Measurements from ENCODE around the gene TTC3. TPM values are rescaled to one million over a fixed set of nuclear protein-coding genes. Genes with fewer than 3 reads are reported as not detected.
A peak's percentile ranks its signal among the peaks of the same experiment; 100 is the strongest.

The TTC3 gene
- total RNA-seq, 2 experiments from 2014 or later: 70.2 to 74.0 TPM

DNA sequence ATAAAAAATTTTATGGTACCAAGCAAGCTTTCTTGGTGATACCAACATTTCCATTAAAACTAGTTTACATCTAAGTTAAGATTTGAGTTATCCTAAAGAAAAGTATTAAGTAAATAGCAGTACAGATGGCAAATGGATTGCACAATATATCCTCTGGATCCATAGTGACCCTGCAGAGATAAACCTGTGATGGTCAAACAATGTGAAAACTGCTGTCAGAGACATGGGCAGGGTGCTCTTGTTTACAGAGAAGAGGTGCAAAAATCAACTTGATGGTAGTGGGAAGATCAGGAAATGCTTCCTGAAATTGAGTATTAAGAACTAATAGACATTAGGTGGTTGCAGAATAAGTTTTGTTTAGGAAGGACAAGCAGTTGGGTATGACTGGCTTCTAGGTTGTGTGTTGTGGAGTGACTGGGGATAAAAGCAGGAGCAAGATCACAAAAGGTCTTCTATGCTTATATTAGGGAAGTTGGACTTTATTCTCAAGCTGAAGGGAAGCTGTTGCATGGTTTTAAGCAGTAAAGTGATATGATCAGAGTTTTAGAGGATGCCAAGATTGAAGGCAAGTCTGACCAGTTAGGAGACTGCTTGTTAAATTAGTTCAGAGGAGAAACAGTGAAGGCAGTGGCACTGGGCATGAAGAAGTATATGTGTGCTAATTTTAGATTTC lies 9.9 kb downstream of the TTC3 start:
- DNase-seq: no peak
- no peak for TF ChIP-seq CTCF (IDR thresholded peaks at IDR 0.05)
- H3K36me3 Mint-ChIP-seq (ENCODE audit: low read depth): peaks cover 6% of the 10 kb centered on the region
- no peak overlapping the region for H3K4me3 Mint-ChIP-seq
- no peak for ATAC-seq
- ChIA-PET POLR2A (interaction anchor here (1.4 kb wide), 1 partner anchor 11 kb away, joined by 4 read pairs; no protein-coding TSS in a partner anchor), CTCF (no interaction called here)
- H3K27me3 Mint-ChIP-seq: no peaks in the 10 kb centered on the region
- peaks cover 4% of the 10 kb centered on the region for H3K9me3 Mint-ChIP-seq
- intact Hi-C loops (cut with micrococcal nuclease): no loop called here
- H3K4me1 Mint-ChIP-seq (ENCODE audit: low read depth): peaks cover 28% of the 10 kb centered on the region
- H3K27ac Mint-ChIP-seq: no peak overlapping the region

DNA sequence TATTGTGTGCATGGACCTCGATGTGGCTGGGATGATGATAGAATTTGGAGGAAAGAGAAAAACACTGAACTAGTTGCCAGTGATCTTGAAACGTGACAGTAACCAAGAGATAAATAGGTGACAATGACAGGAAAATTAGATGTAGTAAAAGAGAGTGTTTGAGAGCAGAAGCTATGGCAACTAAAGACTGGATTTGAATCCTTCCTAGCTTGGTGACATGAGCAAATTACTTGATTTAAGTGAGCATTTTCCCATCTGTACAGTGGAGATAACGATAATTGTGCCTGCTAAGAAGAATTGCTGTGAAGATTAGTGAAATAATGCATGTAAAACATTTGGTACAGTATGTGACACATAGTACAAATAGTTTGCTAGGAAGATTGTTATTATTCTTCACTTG lies 12.7 kb downstream of the TTC3 start:
- DNase-seq (no peak), ATAC-seq (no peak)
- Mint-ChIP-seq H3K9me3 (no peaks in the 10 kb centered on the region), H3K4me1 (ENCODE audit: low read depth) (peaks cover 23% of the 10 kb centered on the region), H3K4me3 (no peak overlapping the region), H3K27me3 (no peaks in the 10 kb centered on the region), H3K27ac (no peak overlapping the region), H3K36me3 (ENCODE audit: low read depth) (peaks cover 9% of the 10 kb centered on the region)
- intact Hi-C loops (cut with micrococcal nuclease): no loop called here
- no peak for TF ChIP-seq CTCF (IDR thresholded peaks at IDR 0.05)
- ChIA-PET POLR2A (no interaction called here), CTCF (interaction anchor here (1.2 to 1.6 kb wide), 2 partner anchors 7 to 109 kb away, joined by 4 read pairs; no protein-coding TSS in a partner anchor)

GRCh38 chr21:37087188-37087587 lies 14.1 kb downstream of the TTC3 start:
- POLR2A ChIA-PET: no interaction called here
- Mint-ChIP-seq H3K36me3 (ENCODE audit: low read depth) (peaks cover 11% of the 10 kb centered on the region), H3K9me3 (no peaks in the 10 kb centered on the region), H3K4me1 (ENCODE audit: low read depth) (peaks cover 16% of the 10 kb centered on the region), H3K27ac (no peak overlapping the region), H3K27me3 (no peaks in the 10 kb centered on the region), H3K4me3 (no peak overlapping the region)
- intact Hi-C loops (cut with micrococcal nuclease): no loop called here
- no peak for ATAC-seq
- CTCF ChIA-PET: interaction anchor here (0.8 to 1.6 kb wide), 6 partner anchors 9 to 141 kb away, joined by 3 to 7 read pairs (median 4); no protein-coding TSS in a partner anchor
- DNase-seq: peak; percentile 18
- no peak for TF ChIP-seq CTCF (IDR thresholded peaks at IDR 0.05)

- ChIA-PET POLR2A (no interaction called here), CTCF (no interaction called here)
- H3K27ac Mint-ChIP-seq: no peak overlapping the region
- intact Hi-C loops (cut with micrococcal nuclease): no loop called here
- no peak overlapping the region for H3K4me3 Mint-ChIP-seq
- TF ChIP-seq CTCF (IDR thresholded peaks at IDR 0.05): no peak
- no peaks in the 10 kb centered on the region for H3K27me3 Mint-ChIP-seq
- H3K4me1 Mint-ChIP-seq (ENCODE audit: low read depth): peaks cover 10% of the 10 kb centered on the region
- DNase-seq (no peak), ATAC-seq (no peak)
- peaks cover 11% of the 10 kb centered on the region for H3K36me3 Mint-ChIP-seq (ENCODE audit: low read depth)
- no peaks in the 10 kb centered on the region for H3K9me3 Mint-ChIP-seq
Measured at GRCh38 chr21:37088186-37088735, 15.2 kb downstream of the TTC3 start.

DNA sequence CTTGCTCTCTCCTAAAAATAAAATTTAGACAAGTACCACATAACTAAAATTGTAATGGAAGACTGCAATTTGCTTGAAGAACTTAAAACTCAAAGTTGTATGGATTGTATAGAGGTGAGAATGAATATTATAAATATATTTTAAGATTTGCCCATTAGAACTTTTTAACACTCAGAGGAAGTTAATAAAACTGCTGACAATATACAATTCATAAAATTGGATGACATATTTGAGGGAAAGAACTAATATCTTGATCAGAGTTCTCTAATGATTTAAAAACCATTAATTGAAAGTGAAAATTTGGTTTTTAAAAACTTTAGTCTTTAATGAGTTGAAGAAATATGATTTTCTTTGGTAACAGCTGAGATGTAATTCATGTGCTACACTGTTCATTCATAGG lies 20.9 kb downstream of the TTC3 start:
- CTCF ChIA-PET: no interaction called here
- intact Hi-C loops (cut with micrococcal nuclease): no loop called here
- no peaks in the 10 kb centered on the region for H3K27me3 Mint-ChIP-seq
- DNase-seq (no peak), ATAC-seq (no peak)
- peaks cover 28% of the 10 kb centered on the region for H3K36me3 Mint-ChIP-seq (ENCODE audit: low read depth)
- no peak for TF ChIP-seq CTCF (IDR thresholded peaks at IDR 0.05)
- H3K9me3 Mint-ChIP-seq: no peaks in the 10 kb centered on the region
- H3K27ac Mint-ChIP-seq: no peak overlapping the region
- H3K4me1 Mint-ChIP-seq (ENCODE audit: low read depth): peaks cover under 1% of the 10 kb centered on the region
- POLR2A ChIA-PET: no interaction called here
- no peak overlapping the region for H3K4me3 Mint-ChIP-seq
